Uterus (tissue), 4 donors: ENCODE results near the gene RPS6KA1. TPM values are rescaled to one million over a fixed set of nuclear protein-coding genes. Genes with fewer than 3 reads are reported as not detected.

Experiments used
- DNase-seq, 2 donors: peaks; one replicate each; pipeline ENCODE4 v3.0.0-alpha.2; 2019 to 2020
- H3K27ac ChIP-seq, 2 donors: fragments of 200-600 bp; sonication (generic); 1 replicate in 1 of 2; 2 replicates in 1 of 2; pipeline ENCODE4 v1.5.1; 2016 to 2018
- H3K27me3 ChIP-seq, 2 donors: fragments of 200-600 bp; sonication (generic); one replicate each; pipeline ENCODE4 v1.5.1; 2018 to 2019; ENCODE audit warnings: control low read depth in 1 of 2
- H3K36me3 ChIP-seq, 2 donors: fragments of 200-600 bp; sonication (generic); one replicate each; pipeline ENCODE4 v1.5.1; 2019; ENCODE audit warnings: control low read depth in 1 of 2
- H3K4me1 ChIP-seq, 2 donors: fragments of 200-600 bp; sonication (generic); one replicate each; pipeline ENCODE4 v1.5.1; 2018 to 2019; ENCODE audit warnings: control low read depth in 1 of 2
- H3K4me3 ChIP-seq, 2 donors: fragments of 200-600 bp; sonication (generic); 1 replicate in 1 of 2; 2 replicates in 1 of 2; pipeline ENCODE4 v1.5.1; 2018 to 2019; ENCODE audit warnings: mild to moderate bottlenecking in 1 of 2
- H3K9me3 ChIP-seq, 2 donors: fragments of 200-600 bp; sonication (generic); one replicate each; pipeline ENCODE4 v1.5.1; 2019; ENCODE audit warnings: control low read depth in 1 of 2
- POLR2A ChIP-seq, 2 donors: fragments of 450-650 bp; IDR thresholded peaks; one replicate each; pipeline ENCODE4 v1.6.1; 2016; ENCODE audit warnings: antibody characterized with exemption in 2 of 2, mild to moderate bottlenecking in 1 of 2, moderate library complexity in 1 of 2
- intact Hi-C: fragments of 100-400 bp; cut with DNase I; formaldehyde crosslinking; loops from one replicate; pipeline ENCODE4 v1.15.1; 2023; ENCODE audit warnings: low total_unique reads
- total RNA-seq, 4 donors: library from RNA; depleted of rRNA in 3 of 4; stranded (reverse); fragments of >200 nt in 3 of 4; gene quantifications; one replicate each; pipeline versions ENCODE4 v1.1.0 to v1.2.4, GENCODE V29; 2014 to 2023
- TF ChIP-seq, protein P1 (sequence below), 4 experiments: fragments of 200-600 bp in 2 of 4; fragments of 450-650 bp in 2 of 4; sonication (generic) in 2 of 4; IDR thresholded peaks; one replicate each; pipeline ENCODE4 v1.5.1; 2016 to 2019; ENCODE audit warnings: antibody characterized with exemption in 4 of 4, mild to moderate bottlenecking in 2 of 4, moderate library complexity in 1 of 4
- donor health status: DM: yes; HTN: yes; CAD: no.

The RPS6KA1 gene
- total RNA-seq, 4 donors from 2014 or later, result 10.8 to 51.8 (median 14.6) TPM

DNA sequence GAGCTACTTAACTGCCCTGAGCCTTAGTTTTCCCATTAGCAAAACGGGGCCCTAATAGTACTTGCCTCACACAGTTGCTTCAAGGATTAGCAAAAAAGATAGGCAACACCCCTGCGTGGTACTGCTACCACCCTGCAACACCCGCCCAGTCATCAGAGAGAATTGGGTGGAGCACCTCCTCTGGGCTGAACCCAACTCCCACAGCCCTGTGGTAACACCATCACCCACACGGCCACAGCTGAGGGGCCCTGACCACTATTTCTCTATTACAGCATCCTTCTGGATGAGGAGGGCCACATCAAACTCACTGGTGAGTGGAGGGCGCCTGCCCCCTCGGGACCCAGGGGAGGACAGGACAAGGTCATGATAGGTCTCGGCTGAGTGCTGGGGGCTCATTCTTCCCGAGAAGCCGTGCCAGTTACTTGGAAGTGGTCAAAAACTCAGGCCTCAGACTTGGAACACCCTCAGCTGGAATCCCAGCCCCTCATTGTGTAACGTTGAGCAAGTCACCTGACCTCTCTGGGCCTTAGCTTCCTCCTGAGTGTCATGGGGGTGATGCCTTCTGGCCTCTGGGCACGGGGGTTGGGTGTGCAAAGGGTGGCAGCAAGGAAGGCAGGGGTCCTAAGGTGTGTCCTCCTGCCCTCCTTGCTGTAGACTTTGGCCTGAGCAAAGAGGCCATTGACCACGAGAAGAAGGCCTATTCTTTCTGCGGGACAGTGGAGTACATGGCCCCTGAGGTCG lies 24.6 kb downstream of the RPS6KA1 start:
- DNase-seq, result no peak

DNA sequence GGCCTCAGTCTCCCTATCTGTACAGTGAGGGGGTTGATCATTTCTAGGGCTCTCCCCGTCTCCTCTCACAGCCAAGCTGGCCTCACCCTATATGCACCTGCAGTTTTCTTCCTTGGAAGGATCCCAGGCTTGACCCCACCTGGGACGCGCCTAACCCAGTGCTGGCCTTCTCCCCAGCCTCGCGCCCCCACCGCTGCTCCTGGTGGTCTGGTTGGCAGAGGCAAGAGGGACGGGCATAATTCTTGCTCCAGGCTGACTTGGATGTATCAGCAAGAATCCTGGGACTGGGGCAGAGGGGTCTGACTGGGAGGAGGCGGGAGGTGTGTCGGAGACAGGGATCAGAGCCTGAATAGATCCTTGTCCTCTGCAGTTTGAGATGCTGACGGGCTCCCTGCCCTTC lies 25.2 kb downstream of the RPS6KA1 start:
- Histone ChIP-seq H3K9me3 (no peaks in the 10 kb centered on the region), H3K4me3 (no peak overlapping the region), H3K27ac (no peak overlapping the region), H3K27me3 (no peaks in the 10 kb centered on the region), H3K4me1 (no peaks in the 10 kb centered on the region), H3K36me3 (no peaks in the 10 kb centered on the region)
- TF ChIP-seq, protein P1, sequence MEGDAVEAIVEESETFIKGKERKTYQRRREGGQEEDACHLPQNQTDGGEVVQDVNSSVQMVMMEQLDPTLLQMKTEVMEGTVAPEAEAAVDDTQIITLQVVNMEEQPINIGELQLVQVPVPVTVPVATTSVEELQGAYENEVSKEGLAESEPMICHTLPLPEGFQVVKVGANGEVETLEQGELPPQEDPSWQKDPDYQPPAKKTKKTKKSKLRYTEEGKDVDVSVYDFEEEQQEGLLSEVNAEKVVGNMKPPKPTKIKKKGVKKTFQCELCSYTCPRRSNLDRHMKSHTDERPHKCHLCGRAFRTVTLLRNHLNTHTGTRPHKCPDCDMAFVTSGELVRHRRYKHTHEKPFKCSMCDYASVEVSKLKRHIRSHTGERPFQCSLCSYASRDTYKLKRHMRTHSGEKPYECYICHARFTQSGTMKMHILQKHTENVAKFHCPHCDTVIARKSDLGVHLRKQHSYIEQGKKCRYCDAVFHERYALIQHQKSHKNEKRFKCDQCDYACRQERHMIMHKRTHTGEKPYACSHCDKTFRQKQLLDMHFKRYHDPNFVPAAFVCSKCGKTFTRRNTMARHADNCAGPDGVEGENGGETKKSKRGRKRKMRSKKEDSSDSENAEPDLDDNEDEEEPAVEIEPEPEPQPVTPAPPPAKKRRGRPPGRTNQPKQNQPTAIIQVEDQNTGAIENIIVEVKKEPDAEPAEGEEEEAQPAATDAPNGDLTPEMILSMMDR (IDR thresholded peaks at IDR 0.05), result no peak
- TF ChIP-seq POLR2A (IDR thresholded peaks at IDR 0.05), result no peak
- DNase-seq, result no peak
- intact Hi-C loops, result no loop called here

More for the DNA sequence above, 24.6 kb downstream of the RPS6KA1 start:
- TF ChIP-seq POLR2A (IDR thresholded peaks at IDR 0.05), result no peak
- TF ChIP-seq, protein P1 (IDR thresholded peaks at IDR 0.05), result no peak
- no peak overlapping the region for H3K27ac ChIP-seq
- no peaks in the 10 kb centered on the region for H3K9me3 ChIP-seq
- H3K27me3 ChIP-seq, result no peaks in the 10 kb centered on the region
- H3K4me1 ChIP-seq, result no peaks in the 10 kb centered on the region
- no peaks in the 10 kb centered on the region for H3K36me3 ChIP-seq
- no peak overlapping the region for H3K4me3 ChIP-seq
- intact Hi-C loops, result no loop called here

DNA sequence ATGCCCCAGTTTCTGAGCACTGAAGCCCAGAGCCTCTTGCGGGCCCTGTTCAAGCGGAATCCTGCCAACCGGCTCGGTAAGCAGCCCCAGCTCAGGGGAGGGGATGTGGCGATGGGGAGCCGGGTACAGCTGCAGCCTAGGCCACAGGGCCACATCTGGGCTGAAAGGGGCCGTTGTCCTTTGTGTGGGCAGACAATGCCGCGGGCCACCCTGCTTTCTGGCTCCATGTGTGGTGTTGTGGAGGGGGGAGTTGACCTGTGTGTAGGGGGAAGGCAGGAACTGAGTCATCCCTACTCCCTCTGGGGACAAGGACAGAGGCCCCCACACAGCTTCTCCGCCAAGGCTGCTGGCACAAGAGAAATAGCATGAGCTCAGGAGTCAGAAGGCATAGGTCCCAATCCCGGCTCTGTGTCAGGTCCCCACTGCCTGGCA lies 26.0 kb downstream of the RPS6KA1 start:
- Histone ChIP-seq H3K4me3 (no peak overlapping the region), H3K27me3 (no peaks in the 10 kb centered on the region), H3K27ac (no peak overlapping the region), H3K36me3 (no peaks in the 10 kb centered on the region), H3K9me3 (no peaks in the 10 kb centered on the region), H3K4me1 (no peaks in the 10 kb centered on the region)
- TF ChIP-seq, protein P1 (IDR thresholded peaks at IDR 0.05), result no peak
- no peak for TF ChIP-seq POLR2A (IDR thresholded peaks at IDR 0.05)
- no peak for DNase-seq
- intact Hi-C loops, result no loop called here

DNA sequence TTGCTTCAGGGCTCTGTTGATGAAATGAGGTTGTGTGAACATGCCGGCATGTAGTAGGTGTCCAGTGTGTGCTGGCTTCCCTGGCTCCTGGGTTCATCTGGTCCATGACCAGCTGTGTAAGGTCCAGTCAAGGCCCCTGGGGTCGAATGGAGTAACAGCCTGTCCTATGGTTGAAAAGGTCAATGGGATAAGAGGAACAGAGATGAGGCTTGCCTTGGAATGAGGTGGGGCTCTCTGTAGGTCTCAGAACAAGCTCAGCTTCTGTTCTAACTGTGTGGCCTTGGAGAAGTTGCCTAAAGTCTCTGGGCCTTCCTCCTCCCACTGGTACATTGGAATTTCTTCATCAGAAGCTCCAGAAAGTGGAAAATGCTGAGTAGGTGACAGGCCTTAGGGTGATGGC lies 26.6 kb downstream of the RPS6KA1 start:
- TF ChIP-seq POLR2A (IDR thresholded peaks at IDR 0.05), result no peak
- TF ChIP-seq, protein P1 (IDR thresholded peaks at IDR 0.05), result no peak
- Histone ChIP-seq H3K36me3 (no peaks in the 10 kb centered on the region), H3K4me1 (no peaks in the 10 kb centered on the region), H3K27ac (no peak overlapping the region), H3K9me3 (no peaks in the 10 kb centered on the region), H3K27me3 (no peaks in the 10 kb centered on the region), H3K4me3 (no peak overlapping the region)
- no peak for DNase-seq
- intact Hi-C loops, result no loop called here

DNA sequence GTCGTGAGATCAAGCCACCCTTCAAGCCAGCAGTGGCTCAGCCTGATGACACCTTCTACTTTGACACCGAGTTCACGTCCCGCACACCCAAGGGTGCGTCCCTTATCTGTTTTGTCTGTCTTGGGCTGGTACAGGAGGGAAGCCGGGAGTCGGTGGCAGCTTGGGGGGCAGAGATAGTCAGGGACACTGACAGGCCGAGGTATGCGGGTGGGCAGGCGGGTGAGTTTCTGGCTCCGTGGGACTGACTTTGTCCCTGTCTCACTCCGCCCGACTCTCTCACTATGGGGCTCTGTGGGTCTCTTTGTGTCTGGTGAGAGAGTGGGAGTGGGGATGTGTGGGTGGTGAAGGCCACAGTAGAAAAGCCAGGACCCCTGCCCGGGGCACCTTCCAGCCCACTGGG lies 27.4 kb downstream of the RPS6KA1 start:
- Histone ChIP-seq H3K4me1 (no peaks in the 10 kb centered on the region), H3K36me3 (no peaks in the 10 kb centered on the region), H3K4me3 (no peak overlapping the region), H3K27ac (no peak overlapping the region), H3K27me3 (no peaks in the 10 kb centered on the region), H3K9me3 (no peaks in the 10 kb centered on the region)
- no peak for TF ChIP-seq POLR2A (IDR thresholded peaks at IDR 0.05)
- TF ChIP-seq, protein P1 (IDR thresholded peaks at IDR 0.05), result no peak
- no peak for DNase-seq
- intact Hi-C loops, result no loop called here
